AG08395 (cell line): ENCODE data around the gene TMEM72.

Source experiments
- DNase-seq: peaks from one replicate; pipeline ENCODE4 v3.0.0; 2012; ENCODE audit warnings: mixed read lengths, low spot score

TMEM72 gene

GRCh38 chr10:44955413-44956070, 44.4 kb downstream of the TMEM72 start:
- no peak for DNase-seq

- DNase-seq, result no peak
These were observed 45.1 kb downstream of the TMEM72 start for GRCh38 chr10:44956226-44956625.

DNA sequence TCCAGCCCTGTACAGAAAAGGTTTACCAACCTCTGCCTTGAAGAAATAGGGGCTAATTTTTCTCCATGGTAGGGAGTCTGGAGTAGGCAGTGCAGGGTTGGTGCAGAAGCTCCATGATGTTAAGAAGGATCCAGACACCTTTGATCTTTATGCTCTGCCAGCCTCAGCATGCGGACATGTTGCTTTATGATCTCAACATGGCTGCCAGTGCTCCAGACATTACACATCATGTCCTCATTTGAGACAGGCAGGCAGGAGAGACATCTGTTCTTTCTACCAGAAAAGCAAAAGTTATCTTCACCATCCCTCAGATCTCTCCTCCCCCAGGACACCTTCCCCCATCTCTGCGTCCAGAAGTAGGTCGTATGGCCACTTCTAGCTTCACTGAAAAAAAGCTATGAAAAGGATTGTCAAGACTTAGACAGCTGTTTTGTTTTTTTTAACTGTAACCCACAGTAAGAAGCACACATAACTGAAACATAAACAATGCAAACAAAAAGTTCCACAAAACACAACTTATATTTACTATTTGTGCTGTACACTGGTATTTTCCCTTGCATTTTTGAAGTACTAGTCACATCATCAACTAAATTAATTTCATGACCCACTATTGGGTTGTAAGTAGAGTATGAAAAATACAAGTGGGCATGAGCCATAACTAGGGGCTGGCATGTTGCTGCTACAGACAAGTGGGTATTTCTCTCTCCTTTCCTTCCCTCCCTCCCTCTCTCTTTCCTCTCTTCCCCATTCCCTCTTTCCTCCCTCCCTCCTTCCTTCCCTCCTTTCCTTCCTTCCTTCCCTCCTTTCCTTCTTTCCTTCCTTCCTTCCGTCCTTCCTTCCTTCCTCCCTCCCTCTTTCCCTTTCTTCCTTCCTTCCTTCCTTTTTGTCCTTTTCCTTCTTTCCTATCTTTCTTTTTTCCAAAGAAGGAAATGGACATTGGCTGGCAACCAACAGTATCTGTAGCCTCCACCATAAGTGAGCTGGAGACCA, 45.9 kb downstream of the TMEM72 start:
- DNase-seq, result no peak

DNA sequence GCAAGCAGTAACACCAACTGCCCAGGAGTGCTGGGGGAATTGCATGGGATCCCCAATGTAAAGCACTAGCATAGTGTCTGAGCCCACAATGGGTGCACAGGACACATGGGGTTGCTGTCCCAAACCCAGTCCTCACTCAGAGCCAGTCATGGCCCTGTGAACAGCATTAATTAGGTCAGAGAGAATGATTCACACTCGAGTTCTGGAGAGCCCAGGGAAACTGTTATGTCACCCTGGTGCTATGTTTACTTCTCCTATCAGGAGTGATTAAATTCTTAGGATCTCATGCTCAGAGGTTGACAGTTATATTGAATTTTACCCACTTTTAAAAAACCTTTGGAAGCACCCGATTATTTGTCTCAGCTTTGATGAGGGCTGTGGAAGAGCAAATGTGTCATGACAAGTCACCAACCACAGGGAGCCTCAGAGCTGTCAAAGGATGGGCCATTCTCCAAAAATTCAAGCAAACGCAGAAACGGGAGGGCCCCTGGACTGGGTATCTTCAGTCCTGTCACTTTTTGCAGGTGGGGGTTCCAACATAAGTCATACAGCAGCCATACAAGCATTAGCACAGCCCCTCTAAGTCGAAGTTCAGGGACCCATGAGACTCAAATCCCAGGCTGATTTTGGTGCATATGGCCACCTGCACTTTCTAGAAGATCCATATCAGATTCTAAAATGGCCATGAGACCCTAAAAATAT, 47.2 kb downstream of the TMEM72 start:
- DNase-seq, result peak; percentile 71

- DNase-seq, result no peak
These were observed 47.7 kb downstream of the TMEM72 start for GRCh38 chr10:44958898-44959246.

- peak; percentile 98 for DNase-seq
These were observed 48.3 kb downstream of the TMEM72 start, which contains the start of gene RASSF4 for GRCh38 chr10:44959247-44960087. Gene RASSF4 (plus strand): TSS chr10:44959802. CDS start chr10:44970203, 10,401 bp downstream.

DNA sequence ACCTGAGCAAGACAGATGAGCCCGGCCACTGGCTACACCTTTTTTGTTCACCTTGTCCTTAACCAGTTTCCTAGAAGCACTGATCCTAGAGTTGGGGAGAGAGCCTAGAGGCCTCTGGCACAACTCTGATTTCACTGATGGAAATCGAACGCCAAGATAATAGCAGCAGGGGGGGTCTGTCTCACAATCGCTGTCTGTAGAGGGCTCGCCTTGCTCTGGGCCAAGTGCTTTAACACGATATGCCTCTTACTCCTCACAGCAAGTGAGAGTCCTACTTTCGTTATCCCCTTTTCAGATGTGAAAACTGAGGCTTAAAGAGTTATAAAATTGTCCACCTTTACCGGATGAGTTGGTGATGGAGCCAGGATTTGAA, 48.9 kb downstream of the TMEM72 start:
- DNase-seq, result no peak

DNA sequence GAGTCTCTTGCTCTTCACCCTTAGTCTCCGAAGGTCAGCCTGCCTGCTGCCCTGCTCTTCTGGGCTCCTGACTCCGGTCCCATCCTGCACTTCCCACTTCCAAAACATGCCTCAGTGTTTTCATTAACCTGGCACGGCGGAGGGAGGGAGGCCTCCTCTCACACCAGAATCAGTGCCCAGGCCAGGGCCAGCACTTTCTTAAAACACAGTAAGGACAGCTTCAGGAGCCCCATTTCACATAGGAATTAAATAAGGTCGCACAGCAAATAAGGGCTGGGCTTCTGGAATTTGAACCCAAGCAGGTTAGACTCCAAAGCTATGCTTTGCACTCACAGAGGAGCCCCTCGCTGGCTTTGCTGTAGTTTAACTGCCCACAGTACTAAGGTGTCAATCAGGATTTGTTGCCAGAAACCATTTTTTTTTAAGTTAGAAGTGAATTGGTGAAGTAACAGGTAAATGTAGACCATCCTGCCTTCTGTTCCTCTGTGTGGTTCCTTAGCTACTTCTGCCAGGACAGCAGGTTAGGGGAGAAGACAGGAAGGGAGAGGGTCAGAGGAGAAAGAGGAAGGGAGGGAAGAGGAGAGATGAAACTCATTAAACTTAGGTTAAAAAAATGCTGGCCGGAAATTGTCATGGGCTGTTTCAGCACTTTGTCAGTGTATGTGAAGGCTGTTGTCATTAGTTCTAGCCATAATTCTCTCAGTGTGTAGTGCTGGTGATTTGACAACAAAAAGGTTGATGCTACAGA, 49.5 kb downstream of the TMEM72 start:
- no peak for DNase-seq

- no peak for DNase-seq
These were observed 50.1 kb downstream of the TMEM72 start for GRCh38 chr10:44961230-44961571.

DNA sequence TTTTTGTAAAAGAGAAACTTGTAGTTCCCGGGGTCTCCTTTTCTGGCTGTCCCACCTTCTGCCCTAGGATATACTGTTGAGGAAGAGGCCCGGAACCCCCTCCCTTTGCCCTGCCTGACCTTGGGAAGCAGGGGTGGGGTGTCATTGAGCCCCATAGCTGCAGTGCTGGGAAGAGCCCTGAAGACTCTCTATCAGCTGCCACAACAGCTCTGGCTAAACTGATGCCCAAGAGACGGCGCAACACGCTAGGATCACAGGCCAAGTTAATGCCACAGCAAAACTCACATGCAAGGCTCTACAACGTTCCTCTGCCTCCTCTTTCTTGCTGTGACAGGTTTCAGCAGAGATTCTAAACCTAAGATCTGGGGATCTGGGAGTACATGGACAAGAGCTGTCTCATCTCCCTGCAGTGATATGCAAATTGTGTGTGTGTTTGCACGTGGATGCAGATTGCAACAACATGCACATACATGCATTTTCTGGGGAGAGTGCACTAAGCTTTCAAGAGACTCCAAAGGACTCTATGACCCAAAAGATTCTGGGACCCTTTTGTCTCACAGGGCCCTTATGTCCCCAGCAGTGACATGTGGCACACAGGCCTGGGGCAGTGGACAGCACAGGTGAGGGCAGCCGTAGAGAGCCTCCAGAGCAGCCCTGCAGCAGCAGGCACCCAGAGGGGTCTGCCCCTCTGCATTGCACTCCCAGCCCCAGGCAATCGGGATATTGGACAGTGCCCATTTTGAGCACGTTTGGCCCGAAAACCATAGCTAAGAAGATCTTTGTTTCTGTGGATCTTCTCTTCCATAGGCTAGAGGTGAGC, 51.0 kb downstream of the TMEM72 start:
- no peak for DNase-seq

DNA sequence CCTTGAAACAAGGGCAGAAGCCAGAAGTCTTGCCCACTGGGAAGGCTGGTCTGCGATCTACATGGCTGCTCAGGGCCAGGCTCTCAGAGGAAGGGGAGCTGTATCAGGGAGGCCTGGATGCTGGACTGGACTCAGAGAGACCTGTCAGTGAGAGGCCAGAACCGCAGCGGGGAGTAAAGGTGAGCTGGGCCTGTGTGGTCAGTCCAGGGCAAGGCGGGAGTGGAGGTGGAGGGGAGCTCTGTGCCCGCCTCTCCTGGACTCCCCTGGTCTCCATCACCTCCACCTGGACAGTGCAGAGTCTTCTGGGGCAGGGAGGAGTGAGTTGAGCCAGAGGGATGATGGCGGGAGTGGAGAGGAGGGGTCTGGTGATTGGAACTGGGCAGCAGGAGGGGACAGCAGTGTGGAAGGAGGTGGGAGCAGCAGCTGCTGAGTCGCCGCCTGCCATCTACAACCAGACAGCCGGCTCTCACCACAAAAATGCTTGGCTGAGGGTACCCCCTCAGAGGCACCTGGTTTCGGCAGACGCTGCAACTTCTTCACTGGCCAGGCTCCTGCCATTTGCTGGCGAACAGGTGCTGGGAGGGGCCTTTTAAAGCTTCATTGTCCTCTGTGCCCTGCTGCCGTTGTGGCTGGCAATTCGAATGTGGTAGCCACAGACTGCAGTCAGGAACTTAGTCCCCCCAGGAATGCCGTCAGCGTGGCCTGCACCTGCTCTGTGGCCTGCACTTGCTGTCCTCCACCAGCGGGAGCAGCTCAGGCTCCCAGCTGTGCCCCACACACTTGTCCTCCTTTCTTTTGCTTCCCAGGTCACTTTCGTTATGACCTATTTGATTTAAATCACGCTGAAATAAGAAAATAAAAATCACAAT, 52.0 kb downstream of the TMEM72 start:
- no peak for DNase-seq

DNA sequence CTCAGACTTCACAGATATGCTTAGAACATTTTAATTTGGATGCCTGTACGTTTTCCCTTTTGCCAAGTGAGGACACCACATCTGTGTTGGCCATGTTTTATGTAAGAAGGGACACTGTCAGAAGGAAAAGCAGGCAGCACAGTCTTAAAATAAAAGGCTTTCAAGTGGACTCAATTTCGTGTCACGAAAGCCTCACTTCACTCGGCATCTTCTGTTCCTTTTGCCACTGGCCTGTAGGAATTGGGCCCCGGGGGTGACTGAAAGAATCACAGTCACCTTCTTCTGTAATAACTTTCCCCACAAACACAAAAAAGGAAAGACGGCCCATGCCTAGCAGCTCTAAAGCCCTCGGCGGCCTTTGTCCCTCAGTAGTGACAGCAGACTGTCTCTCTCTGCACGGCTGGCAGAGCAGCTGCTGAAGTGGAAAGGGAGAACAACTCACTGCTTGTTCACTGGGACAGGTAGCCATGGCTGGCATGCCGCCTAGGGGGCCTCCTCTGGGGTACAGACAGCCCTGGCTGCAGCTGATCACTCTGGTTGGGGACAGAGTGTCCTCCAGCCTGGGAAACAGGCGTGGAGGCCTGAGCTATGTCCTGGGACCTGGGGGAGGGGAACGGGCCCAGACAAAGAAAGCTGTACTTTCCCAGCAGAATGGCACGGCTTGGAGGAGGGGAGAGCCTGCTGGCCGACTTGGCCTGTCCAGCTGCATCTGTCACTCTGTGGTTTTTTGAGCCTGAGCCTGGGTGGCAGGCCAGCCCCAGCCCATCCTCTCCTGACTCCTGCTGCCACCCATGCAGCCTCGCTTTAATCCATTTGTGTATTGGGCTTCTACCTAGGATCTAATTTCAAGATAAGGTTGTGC, 52.9 kb downstream of the TMEM72 start:
- DNase-seq, result no peak

DNA sequence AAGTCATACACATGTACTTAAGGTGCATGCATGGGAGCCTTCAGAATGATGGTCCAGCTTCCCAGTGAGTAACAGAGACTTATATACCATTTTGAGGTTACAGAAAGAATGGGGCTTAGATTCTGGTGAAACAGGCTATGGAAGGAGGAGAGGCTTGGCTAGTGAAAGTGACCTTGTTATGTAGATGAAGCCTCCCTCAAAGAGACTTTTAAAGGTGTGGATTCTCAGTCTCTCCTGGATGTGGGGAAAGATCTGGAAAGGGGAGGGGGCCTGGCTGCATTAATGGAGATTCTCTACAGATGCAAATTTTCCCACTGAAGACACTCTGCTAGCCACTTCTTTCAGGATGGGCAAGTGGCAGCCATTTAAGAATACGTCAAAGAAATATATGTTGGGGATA, 54.0 kb downstream of the TMEM72 start:
- no peak for DNase-seq

DNA sequence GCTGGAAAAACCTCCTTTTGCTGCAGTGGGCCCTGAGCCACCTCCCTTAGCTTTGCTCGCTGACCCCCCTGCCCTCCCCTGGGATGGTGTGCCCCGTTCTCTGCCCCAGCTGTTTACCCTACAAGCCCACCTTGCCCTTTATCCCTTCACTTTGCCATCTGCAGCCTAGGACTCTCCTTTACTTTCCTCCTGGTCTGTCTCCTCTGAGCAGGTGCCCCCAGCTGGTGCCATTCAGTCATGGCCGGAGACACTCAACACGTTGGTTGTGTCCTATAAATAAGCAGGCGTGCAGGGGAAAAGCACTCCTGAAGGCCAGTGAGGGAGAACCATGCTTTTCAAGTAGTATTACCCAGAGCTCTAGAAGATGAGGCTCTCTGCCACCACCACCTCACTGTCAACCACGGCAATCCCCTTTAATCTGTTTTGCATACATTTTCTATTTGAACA, 54.5 kb downstream of the TMEM72 start:
- DNase-seq, result no peak

DNA sequence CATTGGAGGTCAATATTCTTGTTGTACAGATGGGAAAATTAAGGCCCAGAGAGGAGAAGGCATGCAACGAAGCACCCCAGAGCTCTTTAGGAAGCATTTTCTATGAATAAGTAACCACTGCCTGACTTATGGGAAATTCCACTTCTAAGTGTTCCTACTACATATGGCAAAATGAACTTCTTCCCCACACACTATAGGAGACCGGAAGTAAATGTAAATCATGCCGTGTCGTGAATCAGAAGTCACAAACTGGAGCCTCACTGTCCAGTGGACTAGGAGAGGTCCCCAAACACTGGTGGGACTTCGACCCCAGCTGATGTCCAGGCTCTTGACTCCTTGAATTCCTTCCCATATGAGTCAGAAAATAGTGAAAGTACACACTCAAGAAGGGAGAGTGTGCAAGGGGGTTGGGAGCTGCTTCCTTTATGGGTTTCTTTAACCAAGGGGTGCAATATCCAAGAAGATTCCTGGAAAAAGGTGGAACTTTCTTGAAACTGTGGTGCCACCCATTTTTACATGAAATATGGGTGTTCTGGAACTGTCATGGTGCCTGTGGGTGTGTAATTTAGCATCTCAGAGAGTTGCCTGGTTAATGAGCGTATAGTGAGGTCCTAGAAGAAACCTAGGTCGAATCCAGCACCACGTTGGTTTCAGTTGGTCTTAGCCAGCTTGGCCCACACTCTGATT, 55.1 kb downstream of the TMEM72 start:
- DNase-seq, result no peak

DNA sequence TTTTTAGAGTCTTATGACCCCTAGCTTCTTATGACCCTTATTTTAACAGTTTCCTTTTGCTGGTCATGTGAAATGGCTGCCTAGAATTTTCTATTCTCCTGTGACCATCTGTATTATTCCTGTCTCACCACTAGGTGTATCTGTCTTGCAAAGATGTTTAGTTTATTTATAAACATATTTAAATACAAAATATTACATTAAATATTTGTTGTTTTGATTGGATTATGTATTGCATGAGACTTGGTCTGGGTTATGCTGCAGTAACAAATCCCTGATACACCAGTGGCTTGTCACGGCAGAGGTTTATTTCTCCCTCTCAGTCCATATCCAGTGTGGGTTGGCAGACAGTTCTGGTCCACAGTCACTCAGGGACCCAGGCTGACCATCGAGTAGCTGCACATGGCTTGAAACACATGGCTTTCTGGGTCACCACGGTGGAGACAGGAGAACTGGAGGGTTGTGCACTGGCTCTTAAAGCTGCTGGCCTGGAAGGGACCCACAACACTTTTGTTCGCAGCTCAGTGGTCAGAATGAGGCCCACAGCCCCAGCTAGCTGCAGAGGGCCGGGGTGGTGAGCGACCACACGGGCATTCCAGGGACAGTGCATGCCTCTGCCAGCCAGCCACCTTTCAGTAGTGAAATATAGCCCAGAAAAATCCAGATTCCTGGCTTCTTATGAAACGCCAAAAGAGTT, 55.8 kb downstream of the TMEM72 start:
- no peak for DNase-seq

GRCh38 chr10:44967616-44968015, 56.5 kb downstream of the TMEM72 start:
- DNase-seq, result no peak
